ENCODE data around the gene NAPEPLD. TPM values are rescaled to one million over a fixed set of nuclear protein-coding genes. Genes with fewer than 3 reads are reported as not detected.

The NAPEPLD gene
- total RNA-seq, 1 experiment from 2014 or later, result 7.5 TPM

DNA sequence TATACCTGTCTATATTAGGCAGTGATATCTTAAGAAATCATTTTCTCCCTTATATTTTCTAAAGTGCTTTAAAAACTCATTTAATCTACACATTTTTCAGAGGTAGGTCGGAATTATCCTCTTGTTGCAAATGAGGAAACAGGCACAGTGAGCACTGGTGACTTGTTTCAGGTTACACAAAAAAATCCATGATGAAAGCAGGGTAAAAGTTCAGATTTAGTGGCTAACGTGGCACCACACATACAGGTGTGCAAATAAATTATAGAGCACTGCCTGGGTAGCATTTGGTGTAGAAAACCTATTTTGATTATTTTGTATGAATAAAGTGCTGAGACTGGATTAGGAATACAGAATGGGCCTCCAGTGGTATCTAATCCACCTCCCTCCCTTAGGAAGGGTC lies 47.4 kb downstream of the NAPEPLD start:
- H3K4me1 Mint-ChIP-seq, result peaks cover 8% of the 10 kb centered on the region
- no peak for TF ChIP-seq ZBTB21 (CRISPR knock-in tag; IDR thresholded peaks at IDR 0.05; ENCODE audit: borderline replicate concordance)
- no peak for TF ChIP-seq ZNF416 (CRISPR knock-in tag; IDR thresholded peaks at IDR 0.05)
- no peak for TF ChIP-seq ZNF219 (CRISPR knock-in tag; IDR thresholded peaks at IDR 0.05; ENCODE audit: borderline replicate concordance)
- TF ChIP-seq NR1H2 (CRISPR knock-in tag; IDR thresholded peaks at IDR 0.05), result no peak
- DNase-seq (ENCODE audit: low spot score), result no peak
- ATAC-seq, result no peak
- CTCF ChIA-PET, result no interaction called here
- H3K27me3 Mint-ChIP-seq (ENCODE audit: low read depth), result no peaks in the 10 kb centered on the region
- H3K36me3 Mint-ChIP-seq, result peaks cover 9% of the 10 kb centered on the region; the same call in 1 of the 2 replicates
- H3K9me3 Mint-ChIP-seq, result no peaks in the 10 kb centered on the region
- POLR2A ChIA-PET, result no interaction called here
- no peak overlapping the region for H3K4me3 Mint-ChIP-seq
- H3K27ac Mint-ChIP-seq, result no peak overlapping the region

DNA sequence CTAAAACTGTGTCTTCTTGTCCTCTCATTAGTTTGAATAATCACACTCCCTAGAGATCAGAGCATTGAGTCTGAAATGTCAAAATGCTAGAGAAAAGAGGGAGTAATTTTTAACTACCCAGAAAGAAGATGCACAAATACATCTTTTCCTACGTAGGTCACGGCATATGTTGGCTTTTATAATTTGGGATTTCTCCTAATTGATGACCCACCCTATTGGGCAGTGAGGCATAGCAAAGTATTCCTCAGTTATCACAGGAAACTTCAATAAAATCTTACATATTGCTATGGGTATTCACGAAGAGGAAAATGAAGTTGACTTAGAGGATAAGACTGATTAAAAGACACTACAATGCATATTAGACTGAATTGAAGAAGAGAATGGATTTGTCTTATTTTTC lies 48.6 kb downstream of the NAPEPLD start:
- CTCF ChIA-PET, result no interaction called here
- Mint-ChIP-seq H3K4me3 (no peak overlapping the region), H3K4me1 (no peaks in the 10 kb centered on the region), H3K9me3 (no peaks in the 10 kb centered on the region; the same call in 1 of the 2 replicates), H3K36me3 (peaks cover 13% of the 10 kb centered on the region), H3K27me3 (ENCODE audit: low read depth) (no peaks in the 10 kb centered on the region), H3K27ac (no peak overlapping the region)
- TF ChIP-seq, protein P1, sequence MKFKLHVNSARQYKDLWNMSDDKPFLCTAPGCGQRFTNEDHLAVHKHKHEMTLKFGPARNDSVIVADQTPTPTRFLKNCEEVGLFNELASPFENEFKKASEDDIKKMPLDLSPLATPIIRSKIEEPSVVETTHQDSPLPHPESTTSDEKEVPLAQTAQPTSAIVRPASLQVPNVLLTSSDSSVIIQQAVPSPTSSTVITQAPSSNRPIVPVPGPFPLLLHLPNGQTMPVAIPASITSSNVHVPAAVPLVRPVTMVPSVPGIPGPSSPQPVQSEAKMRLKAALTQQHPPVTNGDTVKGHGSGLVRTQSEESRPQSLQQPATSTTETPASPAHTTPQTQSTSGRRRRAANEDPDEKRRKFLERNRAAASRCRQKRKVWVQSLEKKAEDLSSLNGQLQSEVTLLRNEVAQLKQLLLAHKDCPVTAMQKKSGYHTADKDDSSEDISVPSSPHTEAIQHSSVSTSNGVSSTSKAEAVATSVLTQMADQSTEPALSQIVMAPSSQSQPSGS (CRISPR knock-in tag; IDR thresholded peaks at IDR 0.05; ENCODE audit: borderline replicate concordance, low read depth), result no peak
- no peak for TF ChIP-seq MYBL2 (CRISPR knock-in tag; IDR thresholded peaks at IDR 0.05)
- TF ChIP-seq ZNF396 (CRISPR knock-in tag; IDR thresholded peaks at IDR 0.05; ENCODE audit: borderline replicate concordance), result no peak
- no peak for TF ChIP-seq ZNF232 (CRISPR knock-in tag; IDR thresholded peaks at IDR 0.05)
- no peak for TF ChIP-seq CBFB (CRISPR knock-in tag; IDR thresholded peaks at IDR 0.05; ENCODE audit: low read depth)
- no peak for TF ChIP-seq RORB (CRISPR knock-in tag; IDR thresholded peaks at IDR 0.05)
- no peak for TF ChIP-seq TP53 (CRISPR knock-in tag; IDR thresholded peaks at IDR 0.05)
- TF ChIP-seq, protein P2, sequence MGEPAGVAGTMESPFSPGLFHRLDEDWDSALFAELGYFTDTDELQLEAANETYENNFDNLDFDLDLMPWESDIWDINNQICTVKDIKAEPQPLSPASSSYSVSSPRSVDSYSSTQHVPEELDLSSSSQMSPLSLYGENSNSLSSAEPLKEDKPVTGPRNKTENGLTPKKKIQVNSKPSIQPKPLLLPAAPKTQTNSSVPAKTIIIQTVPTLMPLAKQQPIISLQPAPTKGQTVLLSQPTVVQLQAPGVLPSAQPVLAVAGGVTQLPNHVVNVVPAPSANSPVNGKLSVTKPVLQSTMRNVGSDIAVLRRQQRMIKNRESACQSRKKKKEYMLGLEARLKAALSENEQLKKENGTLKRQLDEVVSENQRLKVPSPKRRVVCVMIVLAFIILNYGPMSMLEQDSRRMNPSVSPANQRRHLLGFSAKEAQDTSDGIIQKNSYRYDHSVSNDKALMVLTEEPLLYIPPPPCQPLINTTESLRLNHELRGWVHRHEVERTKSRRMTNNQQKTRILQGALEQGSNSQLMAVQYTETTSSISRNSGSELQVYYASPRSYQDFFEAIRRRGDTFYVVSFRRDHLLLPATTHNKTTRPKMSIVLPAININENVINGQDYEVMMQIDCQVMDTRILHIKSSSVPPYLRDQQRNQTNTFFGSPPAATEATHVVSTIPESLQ (CRISPR knock-in tag; IDR thresholded peaks at IDR 0.05), result no peak
- TF ChIP-seq, protein P3, sequence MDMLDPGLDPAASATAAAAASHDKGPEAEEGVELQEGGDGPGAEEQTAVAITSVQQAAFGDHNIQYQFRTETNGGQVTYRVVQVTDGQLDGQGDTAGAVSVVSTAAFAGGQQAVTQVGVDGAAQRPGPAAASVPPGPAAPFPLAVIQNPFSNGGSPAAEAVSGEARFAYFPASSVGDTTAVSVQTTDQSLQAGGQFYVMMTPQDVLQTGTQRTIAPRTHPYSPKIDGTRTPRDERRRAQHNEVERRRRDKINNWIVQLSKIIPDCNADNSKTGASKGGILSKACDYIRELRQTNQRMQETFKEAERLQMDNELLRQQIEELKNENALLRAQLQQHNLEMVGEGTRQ (CRISPR knock-in tag; IDR thresholded peaks at IDR 0.05), result no peak
- no peak for TF ChIP-seq SP1 (CRISPR knock-in tag; conservative IDR thresholded peaks at IDR 0.05)
- TF ChIP-seq, protein P4, sequence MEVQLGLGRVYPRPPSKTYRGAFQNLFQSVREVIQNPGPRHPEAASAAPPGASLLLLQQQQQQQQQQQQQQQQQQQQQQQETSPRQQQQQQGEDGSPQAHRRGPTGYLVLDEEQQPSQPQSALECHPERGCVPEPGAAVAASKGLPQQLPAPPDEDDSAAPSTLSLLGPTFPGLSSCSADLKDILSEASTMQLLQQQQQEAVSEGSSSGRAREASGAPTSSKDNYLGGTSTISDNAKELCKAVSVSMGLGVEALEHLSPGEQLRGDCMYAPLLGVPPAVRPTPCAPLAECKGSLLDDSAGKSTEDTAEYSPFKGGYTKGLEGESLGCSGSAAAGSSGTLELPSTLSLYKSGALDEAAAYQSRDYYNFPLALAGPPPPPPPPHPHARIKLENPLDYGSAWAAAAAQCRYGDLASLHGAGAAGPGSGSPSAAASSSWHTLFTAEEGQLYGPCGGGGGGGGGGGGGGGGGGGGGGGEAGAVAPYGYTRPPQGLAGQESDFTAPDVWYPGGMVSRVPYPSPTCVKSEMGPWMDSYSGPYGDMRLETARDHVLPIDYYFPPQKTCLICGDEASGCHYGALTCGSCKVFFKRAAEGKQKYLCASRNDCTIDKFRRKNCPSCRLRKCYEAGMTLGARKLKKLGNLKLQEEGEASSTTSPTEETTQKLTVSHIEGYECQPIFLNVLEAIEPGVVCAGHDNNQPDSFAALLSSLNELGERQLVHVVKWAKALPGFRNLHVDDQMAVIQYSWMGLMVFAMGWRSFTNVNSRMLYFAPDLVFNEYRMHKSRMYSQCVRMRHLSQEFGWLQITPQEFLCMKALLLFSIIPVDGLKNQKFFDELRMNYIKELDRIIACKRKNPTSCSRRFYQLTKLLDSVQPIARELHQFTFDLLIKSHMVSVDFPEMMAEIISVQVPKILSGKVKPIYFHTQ (CRISPR knock-in tag; IDR thresholded peaks at IDR 0.05), result no peak
- TF ChIP-seq, protein P5, sequence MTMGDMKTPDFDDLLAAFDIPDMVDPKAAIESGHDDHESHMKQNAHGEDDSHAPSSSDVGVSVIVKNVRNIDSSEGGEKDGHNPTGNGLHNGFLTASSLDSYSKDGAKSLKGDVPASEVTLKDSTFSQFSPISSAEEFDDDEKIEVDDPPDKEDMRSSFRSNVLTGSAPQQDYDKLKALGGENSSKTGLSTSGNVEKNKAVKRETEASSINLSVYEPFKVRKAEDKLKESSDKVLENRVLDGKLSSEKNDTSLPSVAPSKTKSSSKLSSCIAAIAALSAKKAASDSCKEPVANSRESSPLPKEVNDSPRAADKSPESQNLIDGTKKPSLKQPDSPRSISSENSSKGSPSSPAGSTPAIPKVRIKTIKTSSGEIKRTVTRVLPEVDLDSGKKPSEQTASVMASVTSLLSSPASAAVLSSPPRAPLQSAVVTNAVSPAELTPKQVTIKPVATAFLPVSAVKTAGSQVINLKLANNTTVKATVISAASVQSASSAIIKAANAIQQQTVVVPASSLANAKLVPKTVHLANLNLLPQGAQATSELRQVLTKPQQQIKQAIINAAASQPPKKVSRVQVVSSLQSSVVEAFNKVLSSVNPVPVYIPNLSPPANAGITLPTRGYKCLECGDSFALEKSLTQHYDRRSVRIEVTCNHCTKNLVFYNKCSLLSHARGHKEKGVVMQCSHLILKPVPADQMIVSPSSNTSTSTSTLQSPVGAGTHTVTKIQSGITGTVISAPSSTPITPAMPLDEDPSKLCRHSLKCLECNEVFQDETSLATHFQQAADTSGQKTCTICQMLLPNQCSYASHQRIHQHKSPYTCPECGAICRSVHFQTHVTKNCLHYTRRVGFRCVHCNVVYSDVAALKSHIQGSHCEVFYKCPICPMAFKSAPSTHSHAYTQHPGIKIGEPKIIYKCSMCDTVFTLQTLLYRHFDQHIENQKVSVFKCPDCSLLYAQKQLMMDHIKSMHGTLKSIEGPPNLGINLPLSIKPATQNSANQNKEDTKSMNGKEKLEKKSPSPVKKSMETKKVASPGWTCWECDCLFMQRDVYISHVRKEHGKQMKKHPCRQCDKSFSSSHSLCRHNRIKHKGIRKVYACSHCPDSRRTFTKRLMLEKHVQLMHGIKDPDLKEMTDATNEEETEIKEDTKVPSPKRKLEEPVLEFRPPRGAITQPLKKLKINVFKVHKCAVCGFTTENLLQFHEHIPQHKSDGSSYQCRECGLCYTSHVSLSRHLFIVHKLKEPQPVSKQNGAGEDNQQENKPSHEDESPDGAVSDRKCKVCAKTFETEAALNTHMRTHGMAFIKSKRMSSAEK (CRISPR knock-in tag; IDR thresholded peaks at IDR 0.05; ENCODE audit: borderline replicate concordance), result no peak
- no peak for TF ChIP-seq ZNF219 (CRISPR knock-in tag; IDR thresholded peaks at IDR 0.05; ENCODE audit: borderline replicate concordance)
- TF ChIP-seq CREB1 (CRISPR knock-in tag; IDR thresholded peaks at IDR 0.05), result no peak
- TF ChIP-seq GTF2I (CRISPR knock-in tag; conservative IDR thresholded peaks at IDR 0.05), result no peak
- no peak for TF ChIP-seq EMX1 (CRISPR knock-in tag; IDR thresholded peaks at IDR 0.05)
- no peak for TF ChIP-seq FOXK1 (CRISPR knock-in tag; IDR thresholded peaks at IDR 0.05)
- ATAC-seq (no peak), DNase-seq (ENCODE audit: low spot score) (no peak)
- POLR2A ChIA-PET, result no interaction called here
